ENCODE results near the gene LRRN3.

- TF ChIP-seq POLR2A (IDR thresholded peaks at IDR 0.05), result no peak
- no peak for TF ChIP-seq POLR2AphosphoS5 (IDR thresholded peaks at IDR 0.05; ENCODE audit: insufficient read depth in 1 of 2, low read depth in 1 of 2)
Measured at GRCh38 chr7:111112439-111112838, 21.5 kb downstream of the LRRN3 start.

Measured in vagina (tissue), 2 donors.